Tibial nerve (tissue), 4 donors: ENCODE results near the gene ANKRD62.
"Not testable (repeated sequence)": the region's sequence is repeated elsewhere in the genome, so short reads cannot be mapped to it uniquely, and the experiment has no call there.

Experiments
- EP300 ChIP-seq, 2 donors: sonication (generic); formaldehyde crosslinking; IDR thresholded peaks; one replicate each; pipeline ENCODE4 v1.6.1; 2017; ENCODE audit warnings: antibody characterized with exemption in 2 of 2, mild to moderate bottlenecking in 1 of 2
- TF ChIP-seq, protein P1 (sequence below), 5 experiments: fragments of 200-600 bp in 3 of 5; fragments of 450-650 bp in 2 of 5; sonication (generic) in 3 of 5; IDR thresholded peaks; one replicate each; pipeline ENCODE4 v1.5.1; 2016 to 2019; ENCODE audit warnings: antibody characterized with exemption in 5 of 5, mild to moderate bottlenecking in 3 of 5, moderate library complexity in 2 of 5

- TF ChIP-seq, protein P1, sequence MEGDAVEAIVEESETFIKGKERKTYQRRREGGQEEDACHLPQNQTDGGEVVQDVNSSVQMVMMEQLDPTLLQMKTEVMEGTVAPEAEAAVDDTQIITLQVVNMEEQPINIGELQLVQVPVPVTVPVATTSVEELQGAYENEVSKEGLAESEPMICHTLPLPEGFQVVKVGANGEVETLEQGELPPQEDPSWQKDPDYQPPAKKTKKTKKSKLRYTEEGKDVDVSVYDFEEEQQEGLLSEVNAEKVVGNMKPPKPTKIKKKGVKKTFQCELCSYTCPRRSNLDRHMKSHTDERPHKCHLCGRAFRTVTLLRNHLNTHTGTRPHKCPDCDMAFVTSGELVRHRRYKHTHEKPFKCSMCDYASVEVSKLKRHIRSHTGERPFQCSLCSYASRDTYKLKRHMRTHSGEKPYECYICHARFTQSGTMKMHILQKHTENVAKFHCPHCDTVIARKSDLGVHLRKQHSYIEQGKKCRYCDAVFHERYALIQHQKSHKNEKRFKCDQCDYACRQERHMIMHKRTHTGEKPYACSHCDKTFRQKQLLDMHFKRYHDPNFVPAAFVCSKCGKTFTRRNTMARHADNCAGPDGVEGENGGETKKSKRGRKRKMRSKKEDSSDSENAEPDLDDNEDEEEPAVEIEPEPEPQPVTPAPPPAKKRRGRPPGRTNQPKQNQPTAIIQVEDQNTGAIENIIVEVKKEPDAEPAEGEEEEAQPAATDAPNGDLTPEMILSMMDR (IDR thresholded peaks at IDR 0.05): not testable (repeated sequence)
- not testable (repeated sequence) for TF ChIP-seq EP300 (IDR thresholded peaks at IDR 0.05)
These were observed 25.2 kb upstream of the ANKRD62 start for GRCh38 chr18:12068316-12068949.
